ENCODE data around the gene PGAP2. TPM values are rescaled to one million over a fixed set of nuclear protein-coding genes. Genes with fewer than 3 reads are reported as not detected.

Gene PGAP2
- total RNA-seq, 1 donor from 2014 or later: 7.1 TPM

- no peaks in the 10 kb centered on the region for H3K9me3 ChIP-seq
- peaks cover 24 to 35% of the 10 kb centered on the region in 2 donors for H3K36me3 ChIP-seq
- H3K4me3 ChIP-seq: no peak overlapping the region
- H3K27ac ChIP-seq: no peak overlapping the region
- H3K4me1 ChIP-seq: no peaks in the 10 kb centered on the region
- intact Hi-C loops (cut with DNase I): no loop called here
- no peak for DNase-seq (ENCODE audit: low spot score in 2 of 2)
- no peaks in the 10 kb centered on the region for H3K27me3 ChIP-seq
- TF ChIP-seq CTCF (IDR thresholded peaks at IDR 0.05): no peak
These were observed 17.3 kb downstream of the PGAP2 start for GRCh38 chr11:3825473-3826154.

GRCh38 chr11:3826721-3827120 lies 18.4 kb downstream of the PGAP2 start:
- Histone ChIP-seq H3K27me3 (no peaks in the 10 kb centered on the region), H3K4me3 (no peak overlapping the region), H3K36me3 (peaks cover 24 to 39% of the 10 kb centered on the region in 2 donors), H3K9me3 (no peaks in the 10 kb centered on the region), H3K4me1 (no peaks in the 10 kb centered on the region), H3K27ac (no peak overlapping the region)
- intact Hi-C loops (cut with DNase I): no loop called here
- DNase-seq (ENCODE audit: low spot score in 2 of 2): no peak
- no peak for TF ChIP-seq CTCF (IDR thresholded peaks at IDR 0.05)

GRCh38 chr11:3827434-3828186 lies 19.2 kb downstream of the PGAP2 start:
- Histone ChIP-seq H3K36me3 (peaks cover 24 to 39% of the 10 kb centered on the region in 2 donors), H3K27ac (no peak overlapping the region), H3K9me3 (no peaks in the 10 kb centered on the region), H3K27me3 (no peaks in the 10 kb centered on the region), H3K4me3 (no peak overlapping the region), H3K4me1 (peaks cover 0 to 3% of the 10 kb centered on the region in 2 donors)
- intact Hi-C loops (cut with DNase I): no loop called here
- no peak for TF ChIP-seq CTCF (IDR thresholded peaks at IDR 0.05)
- no peak for DNase-seq (ENCODE audit: low spot score in 2 of 2)

GRCh38 chr11:3830088-3830487 lies 21.7 kb downstream of the PGAP2 start:
- intact Hi-C loops (cut with DNase I): no loop called here
- no peak for TF ChIP-seq CTCF (IDR thresholded peaks at IDR 0.05)
- no peak for DNase-seq (ENCODE audit: low spot score in 2 of 2)
- no peak overlapping the region for H3K4me3 ChIP-seq
- H3K4me1 ChIP-seq: peaks cover 0 to 10% of the 10 kb centered on the region in 2 donors
- no peaks in the 10 kb centered on the region for H3K27me3 ChIP-seq
- H3K27ac ChIP-seq: no peak overlapping the region
- H3K36me3 ChIP-seq: peaks cover 18 to 46% of the 10 kb centered on the region in 2 donors
- H3K9me3 ChIP-seq: no peaks in the 10 kb centered on the region

GRCh38 chr11:3830730-3831129 lies 22.4 kb downstream of the PGAP2 start:
- TF ChIP-seq CTCF (IDR thresholded peaks at IDR 0.05): no peak
- Histone ChIP-seq H3K36me3 (peaks cover 16 to 45% of the 10 kb centered on the region in 2 donors), H3K4me1 (peaks cover 0 to 15% of the 10 kb centered on the region in 2 donors), H3K4me3 (no peak overlapping the region), H3K9me3 (no peaks in the 10 kb centered on the region), H3K27me3 (no peaks in the 10 kb centered on the region), H3K27ac (no peak overlapping the region)
- intact Hi-C loops (cut with DNase I): no loop called here
- DNase-seq (ENCODE audit: low spot score in 2 of 2): no peak
